Sigmoid colon (tissue), 7 donors: ENCODE results near the gene RUNDC1. TPM values are rescaled to one million over a fixed set of nuclear protein-coding genes. Genes with fewer than 3 reads are reported as not detected.

Source experiments
- DNase-seq: peaks from one replicate; pipeline ENCODE4 v3.0.0-alpha.2; 2019
- H3K27ac ChIP-seq, 4 donors: fragments of 200-600 bp; sonication (generic); one replicate each; pipeline ENCODE4 v1.5.1; 2016 to 2019; ENCODE audit warnings: mild to moderate bottlenecking in 1 of 4
- H3K27me3 ChIP-seq, 3 donors: fragments of 200-600 bp; sonication (generic); one replicate each; pipeline ENCODE4 v1.5.1; 2019; ENCODE audit warnings: mild to moderate bottlenecking in 1 of 3
- H3K36me3 ChIP-seq, 4 donors: fragments of 200-600 bp; sonication (generic); one replicate each; pipeline ENCODE4 v1.5.1; 2016 to 2019
- H3K4me1 ChIP-seq, 4 donors: fragments of 200-600 bp; sonication (generic); one replicate each; pipeline ENCODE4 v1.5.1; 2017 to 2019
- H3K4me3 ChIP-seq, 4 donors: fragments of 200-600 bp; sonication (generic); one replicate each; pipeline ENCODE4 v1.5.1; 2017 to 2019; ENCODE audit warnings: mild to moderate bottlenecking in 2 of 4, moderate library complexity in 1 of 4
- H3K9me3 ChIP-seq, 4 donors: fragments of 200-600 bp in 3 of 4; sonication (generic) in 3 of 4; one replicate each; pipeline versions ENCODE4 v1.5.1 to v1.6.1; 2013 to 2019
- EP300 ChIP-seq, 4 donors: sonication (generic); formaldehyde crosslinking; IDR thresholded peaks; one replicate each; pipeline ENCODE4 v1.6.1; 2017; ENCODE audit warnings: antibody characterized with exemption in 4 of 4
- POLR2A ChIP-seq, 2 donors: fragments of 450-650 bp; IDR thresholded peaks; one replicate each; pipeline ENCODE4 v1.6.1; 2016; ENCODE audit warnings: antibody characterized with exemption in 2 of 2, mild to moderate bottlenecking in 2 of 2, moderate library complexity in 2 of 2
- POLR2AphosphoS5 ChIP-seq, 4 donors: sonication (generic); formaldehyde crosslinking; IDR thresholded peaks; one replicate each; pipeline ENCODE4 v1.6.1; 2017; ENCODE audit warnings: antibody characterized with exemption in 4 of 4
- WGBS, 2 donors: extraction: QIAGEN DNeasy Blood & Tissue Kit; methylation state at CpG; one replicate each; pipeline ENCODE4 v1.1.7; 2013; 5-methylcytosine and 5-hydroxymethylcytosine counted together
- intact Hi-C: fragments of 100-400 bp; cut with DNase I; formaldehyde crosslinking; loops from one replicate; pipeline ENCODE4 v1.15.1; 2023
- polyA plus RNA-seq, 3 donors: library from polyadenylated mRNA; stranded (reverse); fragments of 200-250 nt; gene quantifications; one replicate each; pipeline ENCODE4 v1.2.3, GENCODE V29; 2013
- total RNA-seq, 4 donors: library from RNA; depleted of rRNA; stranded (reverse); fragments of >200 nt; gene quantifications; one replicate each; pipeline ENCODE4 v1.1.0, GENCODE V29; 2016
- TF ChIP-seq, protein P1 (sequence below), 4 experiments: fragments of 450-650 bp in 3 of 4; fragments of 200-600 bp in 1 of 4; IDR thresholded peaks; one replicate each; pipeline ENCODE4 v1.5.1; 2016 to 2019; ENCODE audit warnings: antibody characterized with exemption in 4 of 4, mild to moderate bottlenecking in 3 of 4, moderate library complexity in 2 of 4
- donor health status: healthy with polysubstance abuse.
- donor health status: Bipolar disorder and iron deficiency.
- donor health status: healthy.

The RUNDC1 gene
- total and polyA plus RNA-seq, 7 donors = 8.4 to 14.7 (median 10.5) TPM

DNA sequence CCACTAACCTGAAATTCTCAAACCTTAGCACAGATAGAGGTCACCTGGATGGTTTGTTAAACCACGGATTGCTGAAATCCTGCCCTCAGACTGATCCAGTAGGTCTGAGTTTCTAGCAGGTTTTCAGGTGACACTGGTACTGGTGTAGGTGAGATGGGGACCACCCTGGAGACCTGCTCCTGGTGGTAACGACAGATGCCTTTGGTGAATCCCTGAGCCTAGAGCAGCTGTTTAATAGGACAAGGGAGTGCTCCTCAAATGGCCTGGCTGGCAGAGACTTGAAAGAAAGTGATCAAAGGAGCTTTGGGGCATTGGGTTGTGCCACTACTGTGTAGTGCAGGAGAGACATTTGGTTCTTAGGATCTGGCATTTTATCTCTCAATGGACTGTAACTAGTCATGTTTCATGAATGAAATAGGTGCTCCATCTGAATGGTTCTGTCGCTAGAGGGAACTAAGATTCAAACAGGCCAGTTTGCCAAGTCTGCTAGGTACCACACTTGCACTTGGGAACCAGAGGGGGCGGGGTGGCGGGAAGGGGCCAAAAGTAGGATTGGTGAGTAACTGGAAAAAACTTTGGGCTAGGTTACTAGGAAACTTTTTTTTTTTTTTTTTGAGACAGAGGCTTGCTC lies 23.3 kb downstream of the RUNDC1 start:
- 80 to 90% methylated on average over 5 of the region's 5 CpGs for WGBS, 2 donors
- DNase-seq = no peak
- Histone ChIP-seq H3K4me1 (peaks cover 0 to 33% (median 33%) of the 10 kb centered on the region in 4 donors), H3K27me3 (no peaks in the 10 kb centered on the region), H3K9me3 (no peaks in the 10 kb centered on the region), H3K4me3 (no peak overlapping the region), H3K36me3 (peaks cover 5 to 57% (median 34%) of the 10 kb centered on the region in 4 donors), H3K27ac (peak overlapping the region in 3 of 4 donors; percentile 5 to 34 (median 10))
- TF ChIP-seq EP300 (IDR thresholded peaks at IDR 0.05) (no peak), POLR2A (IDR thresholded peaks at IDR 0.05) (no peak), POLR2AphosphoS5 (IDR thresholded peaks at IDR 0.05) (no peak)
- TF ChIP-seq, protein P1, sequence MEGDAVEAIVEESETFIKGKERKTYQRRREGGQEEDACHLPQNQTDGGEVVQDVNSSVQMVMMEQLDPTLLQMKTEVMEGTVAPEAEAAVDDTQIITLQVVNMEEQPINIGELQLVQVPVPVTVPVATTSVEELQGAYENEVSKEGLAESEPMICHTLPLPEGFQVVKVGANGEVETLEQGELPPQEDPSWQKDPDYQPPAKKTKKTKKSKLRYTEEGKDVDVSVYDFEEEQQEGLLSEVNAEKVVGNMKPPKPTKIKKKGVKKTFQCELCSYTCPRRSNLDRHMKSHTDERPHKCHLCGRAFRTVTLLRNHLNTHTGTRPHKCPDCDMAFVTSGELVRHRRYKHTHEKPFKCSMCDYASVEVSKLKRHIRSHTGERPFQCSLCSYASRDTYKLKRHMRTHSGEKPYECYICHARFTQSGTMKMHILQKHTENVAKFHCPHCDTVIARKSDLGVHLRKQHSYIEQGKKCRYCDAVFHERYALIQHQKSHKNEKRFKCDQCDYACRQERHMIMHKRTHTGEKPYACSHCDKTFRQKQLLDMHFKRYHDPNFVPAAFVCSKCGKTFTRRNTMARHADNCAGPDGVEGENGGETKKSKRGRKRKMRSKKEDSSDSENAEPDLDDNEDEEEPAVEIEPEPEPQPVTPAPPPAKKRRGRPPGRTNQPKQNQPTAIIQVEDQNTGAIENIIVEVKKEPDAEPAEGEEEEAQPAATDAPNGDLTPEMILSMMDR (IDR thresholded peaks at IDR 0.05) = no peak
- intact Hi-C loops = no loop called here

DNA sequence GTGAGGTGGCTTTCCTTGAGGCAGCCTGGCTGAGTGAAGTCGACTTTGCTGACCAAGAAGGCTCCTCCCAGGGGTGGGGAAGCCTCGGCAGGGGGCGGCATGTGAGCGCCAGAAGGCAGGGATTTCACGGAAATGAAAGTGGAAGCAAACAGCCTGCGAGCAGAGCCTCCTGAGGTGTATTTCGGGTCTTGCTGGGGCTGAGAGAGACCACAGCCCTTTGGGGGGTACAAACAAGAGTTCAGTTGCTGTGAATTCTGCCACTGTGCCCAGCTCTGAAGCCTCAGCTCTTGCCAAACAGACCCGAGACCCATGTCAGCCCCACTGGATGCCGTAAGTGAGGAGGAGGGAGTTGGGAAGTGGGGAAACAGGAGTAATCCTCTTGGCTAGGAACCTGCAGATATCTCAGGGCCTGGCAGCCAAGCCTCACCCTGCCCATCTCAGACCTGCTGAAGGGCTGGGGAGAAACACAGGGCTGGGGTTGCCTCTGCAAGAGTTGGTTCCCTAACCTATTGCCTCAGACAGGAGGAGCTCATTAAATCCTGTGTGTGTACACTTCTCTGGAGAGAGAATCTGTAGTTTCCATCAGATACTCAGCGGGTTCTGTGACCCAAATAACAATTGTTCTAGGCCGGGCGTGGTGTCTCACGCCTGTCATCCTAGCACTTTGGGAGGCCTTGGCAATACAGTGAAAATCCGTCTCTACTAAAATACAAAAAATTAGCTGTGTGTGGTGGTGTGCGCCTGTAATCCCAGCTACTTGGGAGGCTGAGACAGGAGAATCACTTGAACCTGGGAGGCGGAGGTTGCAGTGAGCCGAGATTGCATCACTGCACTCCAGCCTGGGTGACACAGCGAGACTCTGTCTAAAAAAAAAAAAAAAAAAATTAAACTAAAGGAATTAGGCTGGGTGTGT lies 26.5 kb downstream of the RUNDC1 start, which contains the start of gene IFI35:
IFI35 (plus strand) TSS at position 146 of the 913 bp plus-strand sequence; CDS start at position 310, 164 bp downstream.
- Histone ChIP-seq H3K27me3 (no peaks in the 10 kb centered on the region), H3K9me3 (no peaks in the 10 kb centered on the region), H3K4me1 (peaks cover 0 to 32% (median 24%) of the 10 kb centered on the region in 4 donors), H3K27ac (peak within 1 kb of the TSS; percentile 89 to 92 (median 91)), H3K4me3 (peak within 1 kb of the TSS; percentile 58 to 75 (median 72)), H3K36me3 (peaks cover 0 to 29% (median 16%) of the 10 kb centered on the region in 4 donors)
- TF ChIP-seq POLR2A (IDR thresholded peaks at IDR 0.05) (no peak), EP300 (IDR thresholded peaks at IDR 0.05) (no peak), POLR2AphosphoS5 (IDR thresholded peaks at IDR 0.05) (peak; percentile 41 to 83 (median 78))
- TF ChIP-seq, protein P1 (IDR thresholded peaks at IDR 0.05) = peak in 1 of 4 experiments; percentile 28
- peak; percentile 94 for DNase-seq
- intact Hi-C loops = no loop called here
- WGBS, 2 donors = 13 to 25% methylated on average over 18 of the region's 18 CpGs

DNA sequence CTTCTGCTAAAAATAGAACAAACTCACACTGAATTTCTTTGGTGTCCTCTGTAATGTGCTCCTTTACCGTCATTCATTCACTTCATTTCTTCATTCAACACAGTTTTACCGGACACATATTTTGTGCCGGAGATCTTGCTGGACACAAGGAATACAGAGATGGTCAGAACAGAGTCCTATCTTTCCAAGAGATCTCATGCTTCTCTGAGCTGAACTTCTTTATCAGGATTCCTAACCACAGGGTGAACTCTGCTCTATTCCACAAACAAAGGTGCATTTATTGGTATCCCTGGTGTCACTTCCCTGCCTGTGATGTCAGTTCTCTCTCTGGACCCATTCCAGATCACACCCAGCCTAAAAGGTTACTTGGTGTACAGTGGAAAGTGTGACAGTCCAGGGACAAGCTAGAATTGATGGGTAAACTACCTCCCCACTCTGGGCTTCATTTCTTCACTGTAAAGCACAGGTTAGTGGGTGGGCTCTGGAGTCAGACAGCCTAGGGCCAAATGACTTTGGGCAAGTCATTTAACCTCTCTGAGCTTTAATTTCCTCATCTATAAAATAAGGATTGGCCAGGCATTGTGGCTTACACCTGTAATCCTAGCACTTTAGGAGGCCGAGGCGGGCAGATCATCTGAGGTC lies 30.4 kb downstream of the RUNDC1 start:
- Histone ChIP-seq H3K27ac (peak overlapping the region in 2 of 4 donors; percentile 2 to 45), H3K27me3 (no peaks in the 10 kb centered on the region), H3K36me3 (peaks cover 10 to 38% (median 16%) of the 10 kb centered on the region in 4 donors), H3K4me1 (peaks cover 0 to 35% (median 32%) of the 10 kb centered on the region in 4 donors), H3K9me3 (no peaks in the 10 kb centered on the region), H3K4me3 (no peak overlapping the region)
- TF ChIP-seq EP300 (IDR thresholded peaks at IDR 0.05) (no peak), POLR2AphosphoS5 (IDR thresholded peaks at IDR 0.05) (no peak), POLR2A (IDR thresholded peaks at IDR 0.05) (no peak)
- TF ChIP-seq, protein P1 (IDR thresholded peaks at IDR 0.05) = no peak
- intact Hi-C loops = no loop called here
- DNase-seq = no peak
- WGBS, 2 donors = 18 to 61% methylated on average over 5 of the region's 5 CpGs

DNA sequence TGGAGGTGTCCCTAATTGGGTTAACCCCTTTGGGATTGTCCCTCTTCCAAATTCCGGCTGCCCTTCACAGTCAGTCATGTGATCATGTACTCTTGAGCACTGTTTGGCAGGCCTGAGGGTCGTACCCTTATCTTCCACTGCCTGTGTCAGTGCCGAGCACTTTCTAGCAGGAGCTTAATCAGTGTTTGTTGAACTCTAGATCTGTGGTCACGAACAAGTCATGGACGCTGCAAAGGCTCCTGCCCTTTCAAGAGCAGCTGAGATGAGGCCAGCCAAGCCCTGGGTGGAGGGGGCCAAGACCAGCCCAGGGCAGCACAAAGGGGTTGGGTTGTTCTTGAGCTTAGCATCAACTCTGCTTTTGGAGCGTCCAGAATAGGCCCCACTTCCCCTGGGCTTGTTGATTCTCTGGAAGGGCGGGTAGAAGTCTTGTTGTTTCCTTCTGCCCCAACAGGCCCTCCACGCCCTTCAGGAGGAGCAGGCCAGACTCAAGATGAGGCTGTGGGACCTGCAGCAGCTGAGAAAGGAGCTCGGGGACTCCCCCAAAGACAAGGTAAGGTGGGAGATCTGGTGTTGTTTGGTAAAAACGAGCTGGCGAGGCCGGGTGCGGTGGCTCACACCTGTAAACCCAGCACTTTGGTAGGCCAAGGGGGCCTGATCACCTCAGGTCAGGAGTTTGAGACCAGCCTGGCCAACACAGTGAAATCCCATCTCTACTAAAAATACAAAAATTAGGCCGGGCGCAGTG lies 31.5 kb downstream of the RUNDC1 start:
- Histone ChIP-seq H3K4me1 (peaks cover 0 to 35% (median 31%) of the 10 kb centered on the region in 4 donors), H3K27me3 (no peaks in the 10 kb centered on the region), H3K36me3 (peaks cover 10 to 49% (median 24%) of the 10 kb centered on the region in 4 donors), H3K27ac (peak overlapping the region in 3 of 4 donors; percentile 2 to 45 (median 38)), H3K9me3 (no peaks in the 10 kb centered on the region), H3K4me3 (no peak overlapping the region)
- TF ChIP-seq POLR2A (IDR thresholded peaks at IDR 0.05) (no peak), EP300 (IDR thresholded peaks at IDR 0.05) (no peak), POLR2AphosphoS5 (IDR thresholded peaks at IDR 0.05) (no peak)
- TF ChIP-seq, protein P1 (IDR thresholded peaks at IDR 0.05) = no peak
- WGBS, 2 donors = 73 to 85% methylated on average over 15 of the region's 15 CpGs
- no peak for DNase-seq
- intact Hi-C loops = no loop called here
